ENCODE data around the gene SYT1. TPM values are rescaled to one million over a fixed set of nuclear protein-coding genes. Genes with fewer than 3 reads are reported as not detected.

The SYT1 gene
- polyA plus RNA-seq, 1 experiment = 6.8 TPM

- H3K9me3 ChIP-seq (ENCODE audit: control insufficient read depth, insufficient read depth, low read length) = no peaks in the 10 kb centered on the region
- TF ChIP-seq CTCF (IDR thresholded peaks at IDR 0.05; ENCODE audit: low read depth, low read length) = no peak
- H3K27me3 ChIP-seq (ENCODE audit: control insufficient read depth, insufficient read depth, low read length) = no peaks in the 10 kb centered on the region
- ChIA-PET POLR2A (no interaction called here), CTCF (interaction anchor here (1.1 kb wide), 1 partner anchor 11 kb away, joined by 3 read pairs; no protein-coding TSS in a partner anchor)
- H3K4me3 ChIP-seq (ENCODE audit: low read depth, low read length) = no peak overlapping the region
- DNase-seq (ENCODE audit: low read depth, low spot score) = no peak
- H3K27ac ChIP-seq (ENCODE audit: low read depth, low read length) = no peak overlapping the region
These were observed 424.3 kb downstream of the SYT1 start for GRCh38 chr12:79288911-79289310.

GRCh38 chr12:79291711-79292110 lies 427.1 kb downstream of the SYT1 start:
- no peak overlapping the region for H3K4me3 ChIP-seq (ENCODE audit: low read depth, low read length)
- CTCF ChIA-PET = no interaction called here
- no peaks in the 10 kb centered on the region for H3K9me3 ChIP-seq (ENCODE audit: control insufficient read depth, insufficient read depth, low read length)
- no peak overlapping the region for H3K27ac ChIP-seq (ENCODE audit: low read depth, low read length)
- no peak for DNase-seq (ENCODE audit: low read depth, low spot score)
- POLR2A ChIA-PET = no interaction called here
- TF ChIP-seq CTCF (IDR thresholded peaks at IDR 0.05; ENCODE audit: low read depth, low read length) = no peak
- H3K27me3 ChIP-seq (ENCODE audit: control insufficient read depth, insufficient read depth, low read length) = no peaks in the 10 kb centered on the region

- POLR2A ChIA-PET = no interaction called here
- TF ChIP-seq CTCF (IDR thresholded peaks at IDR 0.05; ENCODE audit: low read depth, low read length) = no peak
- no peak overlapping the region for H3K27ac ChIP-seq (ENCODE audit: low read depth, low read length)
- no peaks in the 10 kb centered on the region for H3K9me3 ChIP-seq (ENCODE audit: control insufficient read depth, insufficient read depth, low read length)
- CTCF ChIA-PET = no interaction called here
- H3K4me3 ChIP-seq (ENCODE audit: low read depth, low read length) = no peak overlapping the region
- no peak for DNase-seq (ENCODE audit: low read depth, low spot score)
- no peaks in the 10 kb centered on the region for H3K27me3 ChIP-seq (ENCODE audit: control insufficient read depth, insufficient read depth, low read length)
These were observed 430.0 kb downstream of the SYT1 start for GRCh38 chr12:79294590-79294989.

- Histone ChIP-seq H3K27ac (ENCODE audit: low read depth, low read length) (no peak overlapping the region), H3K4me3 (ENCODE audit: low read depth, low read length) (no peak overlapping the region), H3K9me3 (ENCODE audit: control insufficient read depth, insufficient read depth, low read length) (no peaks in the 10 kb centered on the region), H3K27me3 (ENCODE audit: control insufficient read depth, insufficient read depth, low read length) (no peaks in the 10 kb centered on the region)
- no peak for DNase-seq (ENCODE audit: low read depth, low spot score)
- ChIA-PET CTCF (no interaction called here), POLR2A (no interaction called here)
- TF ChIP-seq CTCF (IDR thresholded peaks at IDR 0.05; ENCODE audit: low read depth, low read length) = no peak
These were observed 431.0 kb downstream of the SYT1 start for GRCh38 chr12:79295572-79295971.

- CTCF ChIA-PET = no interaction called here
These were observed 431.6 kb downstream of the SYT1 start for GRCh38 chr12:79296133-79296532.

More at GRCh38 chr12:79296133-79296532, 431.6 kb downstream of the SYT1 start:
- no peak for TF ChIP-seq CTCF (IDR thresholded peaks at IDR 0.05; ENCODE audit: low read depth, low read length)
- no peak overlapping the region for H3K27ac ChIP-seq (ENCODE audit: low read depth, low read length)
- POLR2A ChIA-PET = no interaction called here
- H3K4me3 ChIP-seq (ENCODE audit: low read depth, low read length) = no peak overlapping the region
- no peaks in the 10 kb centered on the region for H3K27me3 ChIP-seq (ENCODE audit: control insufficient read depth, insufficient read depth, low read length)
- DNase-seq (ENCODE audit: low read depth, low spot score) = no peak
- H3K9me3 ChIP-seq (ENCODE audit: control insufficient read depth, insufficient read depth, low read length) = no peaks in the 10 kb centered on the region
